ENCODE results near the gene PDE11A. TPM values are rescaled to one million over a fixed set of nuclear protein-coding genes. Genes with fewer than 3 reads are reported as not detected.

The PDE11A gene
- total and polyA plus RNA-seq, 8 donors = under 0.01 to 0.87 (median 0.40) TPM; not detected in 2

GRCh38 chr2:177727577-177728398, 344.8 kb downstream of the PDE11A start:
- DNase-seq = peak in 1 of 2 donors; percentile 45
- peaks cover 0 to 7% (median 0%) of the 10 kb centered on the region in 3 donors for H3K27me3 ChIP-seq
- TF ChIP-seq EP300 (IDR thresholded peaks at IDR 0.05) = no peak
- no peak for TF ChIP-seq CTCF (IDR thresholded peaks at IDR 0.05)
- no peak for TF ChIP-seq POLR2AphosphoS5 (IDR thresholded peaks at IDR 0.05)
- TF ChIP-seq POLR2A (IDR thresholded peaks at IDR 0.05) = no peak
- WGBS, 5 donors = 52 to 75% (median 62%) methylated on average over 12 to 13 of the region's 13 CpGs
- intact Hi-C loops (cut with DNase I; ENCODE audit: low total_unique reads) = no loop called here
- H3K4me1 ChIP-seq = peaks cover 0 to 16% (median 10%) of the 10 kb centered on the region in 4 donors
- no peak overlapping the region for H3K27ac ChIP-seq
- H3K4me3 ChIP-seq = no peak overlapping the region
- no peaks in the 10 kb centered on the region for H3K36me3 ChIP-seq
- H3K9me3 ChIP-seq = no peaks in the 10 kb centered on the region

GRCh38 chr2:177726931-177727348, 345.6 kb downstream of the PDE11A start:
- WGBS, 5 donors = 18 to 44% (median 29%) methylated on average over 5 of the region's 5 CpGs
- no peak for TF ChIP-seq CTCF (IDR thresholded peaks at IDR 0.05)
- TF ChIP-seq POLR2AphosphoS5 (IDR thresholded peaks at IDR 0.05) = no peak
- no peak for TF ChIP-seq EP300 (IDR thresholded peaks at IDR 0.05)
- TF ChIP-seq POLR2A (IDR thresholded peaks at IDR 0.05) = no peak
- Histone ChIP-seq H3K4me1 (peaks cover 0 to 16% (median 10%) of the 10 kb centered on the region in 4 donors), H3K36me3 (no peaks in the 10 kb centered on the region), H3K4me3 (no peak overlapping the region), H3K27me3 (peaks cover 0 to 7% (median 0%) of the 10 kb centered on the region in 3 donors), H3K27ac (no peak overlapping the region), H3K9me3 (no peaks in the 10 kb centered on the region)
- no peak for DNase-seq
- intact Hi-C loops (cut with DNase I; ENCODE audit: low total_unique reads) = no loop called here

GRCh38 chr2:177724398-177725287, 347.9 kb downstream of the PDE11A start:
- 31 to 38% (median 36%) methylated on average over 10 of the region's 10 CpGs for WGBS, 5 donors
- peaks cover 0 to 16% (median 10%) of the 10 kb centered on the region in 4 donors for H3K4me1 ChIP-seq
- TF ChIP-seq CTCF (IDR thresholded peaks at IDR 0.05) = peak in 5 of 7 experiments; percentile 42 to 77 (median 70)
- no peak for TF ChIP-seq POLR2AphosphoS5 (IDR thresholded peaks at IDR 0.05)
- H3K9me3 ChIP-seq = no peaks in the 10 kb centered on the region
- peak; percentile 54 to 86 for DNase-seq
- intact Hi-C loops (cut with DNase I; ENCODE audit: low total_unique reads) = no loop called here
- H3K4me3 ChIP-seq = no peak overlapping the region
- no peak overlapping the region for H3K27ac ChIP-seq
- H3K27me3 ChIP-seq = no peaks in the 10 kb centered on the region
- no peaks in the 10 kb centered on the region for H3K36me3 ChIP-seq

GRCh38 chr2:177723235-177723634, 349.3 kb downstream of the PDE11A start:
- no peak overlapping the region for H3K4me3 ChIP-seq
- H3K4me1 ChIP-seq = peaks cover 0 to 16% (median 10%) of the 10 kb centered on the region in 4 donors
- no peak overlapping the region for H3K27ac ChIP-seq
- DNase-seq = no peak
- no peaks in the 10 kb centered on the region for H3K36me3 ChIP-seq
- TF ChIP-seq CTCF (IDR thresholded peaks at IDR 0.05) = no peak
- intact Hi-C loops (cut with DNase I; ENCODE audit: low total_unique reads) = no loop called here
- H3K9me3 ChIP-seq = no peaks in the 10 kb centered on the region
- H3K27me3 ChIP-seq = no peaks in the 10 kb centered on the region
- 85 to 90% (median 87%) methylated on average over 3 of the region's 3 CpGs for WGBS, 5 donors
